ENCODE measurements around the gene ZNF563. TPM values are rescaled to one million over a fixed set of nuclear protein-coding genes. Genes with fewer than 3 reads are reported as not detected.
"Not testable (repeated sequence)": the region's sequence is repeated elsewhere in the genome, so short reads cannot be mapped to it uniquely, and the experiment has no call there.

ZNF563 gene
- total RNA-seq, 1 experiment from 2014 or later: 4.5 TPM

DNA sequence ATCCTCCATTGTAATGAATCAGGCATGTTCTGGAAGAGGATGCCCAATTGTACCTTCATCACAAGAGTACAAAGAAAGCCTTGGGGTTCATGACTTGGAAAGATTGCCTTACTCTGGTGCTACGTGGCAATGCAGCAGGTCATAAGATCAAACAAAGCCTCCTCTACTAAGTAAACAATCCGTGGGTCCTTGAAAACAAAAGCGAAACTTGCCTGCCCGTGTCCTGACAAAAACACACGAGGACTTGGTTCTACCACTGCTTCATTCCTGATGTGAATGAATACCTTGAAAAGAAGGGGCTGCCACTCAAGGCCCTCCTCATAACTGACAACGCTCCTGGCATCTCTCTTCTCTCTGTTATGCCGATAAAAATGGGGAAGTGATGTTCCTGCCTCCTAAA is 18.9 kb downstream of the ZNF563 start (continued):
- no peak for TF ChIP-seq RELA (CRISPR knock-in tag; IDR thresholded peaks at IDR 0.05; ENCODE audit: borderline replicate concordance)
- TF ChIP-seq, protein P1, sequence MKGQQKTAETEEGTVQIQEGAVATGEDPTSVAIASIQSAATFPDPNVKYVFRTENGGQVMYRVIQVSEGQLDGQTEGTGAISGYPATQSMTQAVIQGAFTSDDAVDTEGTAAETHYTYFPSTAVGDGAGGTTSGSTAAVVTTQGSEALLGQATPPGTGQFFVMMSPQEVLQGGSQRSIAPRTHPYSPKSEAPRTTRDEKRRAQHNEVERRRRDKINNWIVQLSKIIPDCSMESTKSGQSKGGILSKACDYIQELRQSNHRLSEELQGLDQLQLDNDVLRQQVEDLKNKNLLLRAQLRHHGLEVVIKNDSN (CRISPR knock-in tag; IDR thresholded peaks at IDR 0.05): no peak
- TF ChIP-seq, protein P2, sequence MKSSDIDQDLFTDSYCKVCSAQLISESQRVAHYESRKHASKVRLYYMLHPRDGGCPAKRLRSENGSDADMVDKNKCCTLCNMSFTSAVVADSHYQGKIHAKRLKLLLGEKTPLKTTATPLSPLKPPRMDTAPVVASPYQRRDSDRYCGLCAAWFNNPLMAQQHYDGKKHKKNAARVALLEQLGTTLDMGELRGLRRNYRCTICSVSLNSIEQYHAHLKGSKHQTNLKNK (CRISPR knock-in tag; IDR thresholded peaks at IDR 0.05): no peak
- TF ChIP-seq, protein P3, sequence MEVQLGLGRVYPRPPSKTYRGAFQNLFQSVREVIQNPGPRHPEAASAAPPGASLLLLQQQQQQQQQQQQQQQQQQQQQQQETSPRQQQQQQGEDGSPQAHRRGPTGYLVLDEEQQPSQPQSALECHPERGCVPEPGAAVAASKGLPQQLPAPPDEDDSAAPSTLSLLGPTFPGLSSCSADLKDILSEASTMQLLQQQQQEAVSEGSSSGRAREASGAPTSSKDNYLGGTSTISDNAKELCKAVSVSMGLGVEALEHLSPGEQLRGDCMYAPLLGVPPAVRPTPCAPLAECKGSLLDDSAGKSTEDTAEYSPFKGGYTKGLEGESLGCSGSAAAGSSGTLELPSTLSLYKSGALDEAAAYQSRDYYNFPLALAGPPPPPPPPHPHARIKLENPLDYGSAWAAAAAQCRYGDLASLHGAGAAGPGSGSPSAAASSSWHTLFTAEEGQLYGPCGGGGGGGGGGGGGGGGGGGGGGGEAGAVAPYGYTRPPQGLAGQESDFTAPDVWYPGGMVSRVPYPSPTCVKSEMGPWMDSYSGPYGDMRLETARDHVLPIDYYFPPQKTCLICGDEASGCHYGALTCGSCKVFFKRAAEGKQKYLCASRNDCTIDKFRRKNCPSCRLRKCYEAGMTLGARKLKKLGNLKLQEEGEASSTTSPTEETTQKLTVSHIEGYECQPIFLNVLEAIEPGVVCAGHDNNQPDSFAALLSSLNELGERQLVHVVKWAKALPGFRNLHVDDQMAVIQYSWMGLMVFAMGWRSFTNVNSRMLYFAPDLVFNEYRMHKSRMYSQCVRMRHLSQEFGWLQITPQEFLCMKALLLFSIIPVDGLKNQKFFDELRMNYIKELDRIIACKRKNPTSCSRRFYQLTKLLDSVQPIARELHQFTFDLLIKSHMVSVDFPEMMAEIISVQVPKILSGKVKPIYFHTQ (CRISPR knock-in tag; IDR thresholded peaks at IDR 0.05): no peak
- TF ChIP-seq, protein P4, sequence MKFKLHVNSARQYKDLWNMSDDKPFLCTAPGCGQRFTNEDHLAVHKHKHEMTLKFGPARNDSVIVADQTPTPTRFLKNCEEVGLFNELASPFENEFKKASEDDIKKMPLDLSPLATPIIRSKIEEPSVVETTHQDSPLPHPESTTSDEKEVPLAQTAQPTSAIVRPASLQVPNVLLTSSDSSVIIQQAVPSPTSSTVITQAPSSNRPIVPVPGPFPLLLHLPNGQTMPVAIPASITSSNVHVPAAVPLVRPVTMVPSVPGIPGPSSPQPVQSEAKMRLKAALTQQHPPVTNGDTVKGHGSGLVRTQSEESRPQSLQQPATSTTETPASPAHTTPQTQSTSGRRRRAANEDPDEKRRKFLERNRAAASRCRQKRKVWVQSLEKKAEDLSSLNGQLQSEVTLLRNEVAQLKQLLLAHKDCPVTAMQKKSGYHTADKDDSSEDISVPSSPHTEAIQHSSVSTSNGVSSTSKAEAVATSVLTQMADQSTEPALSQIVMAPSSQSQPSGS (CRISPR knock-in tag; IDR thresholded peaks at IDR 0.05; ENCODE audit: borderline replicate concordance, low read depth): no peak

DNA sequence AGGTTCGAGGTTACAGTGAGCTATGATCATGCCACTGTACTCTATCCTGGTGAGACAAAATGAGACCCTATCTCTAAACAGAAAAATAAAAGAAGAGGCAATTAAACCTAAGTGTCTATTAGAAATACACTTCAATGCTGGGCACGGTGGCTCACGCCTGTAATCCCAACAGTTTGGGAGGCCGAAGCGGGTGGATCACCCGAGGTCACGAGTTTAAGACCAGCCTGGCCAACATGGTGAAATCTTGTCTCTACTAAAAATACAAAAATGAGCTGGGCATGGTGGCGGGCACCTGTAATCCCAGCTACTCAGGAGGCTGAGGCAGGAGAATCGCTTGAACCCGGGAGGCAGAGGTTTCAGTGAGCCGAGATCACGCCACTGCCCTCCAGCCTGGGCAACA is 24.5 kb downstream of the ZNF563 start:
- H3K4me3 Mint-ChIP-seq; H3K4me1 Mint-ChIP-seq; CTCF ChIA-PET; H3K27ac Mint-ChIP-seq; DNase-seq (ENCODE audit: low spot score); POLR2A ChIA-PET; H3K27me3 Mint-ChIP-seq (ENCODE audit: low read depth); ATAC-seq: not testable (repeated sequence)
- H3K9me3 Mint-ChIP-seq: peaks cover 17% of the 10 kb centered on the region
- H3K36me3 Mint-ChIP-seq: peaks cover 12% of the 10 kb centered on the region

DNA sequence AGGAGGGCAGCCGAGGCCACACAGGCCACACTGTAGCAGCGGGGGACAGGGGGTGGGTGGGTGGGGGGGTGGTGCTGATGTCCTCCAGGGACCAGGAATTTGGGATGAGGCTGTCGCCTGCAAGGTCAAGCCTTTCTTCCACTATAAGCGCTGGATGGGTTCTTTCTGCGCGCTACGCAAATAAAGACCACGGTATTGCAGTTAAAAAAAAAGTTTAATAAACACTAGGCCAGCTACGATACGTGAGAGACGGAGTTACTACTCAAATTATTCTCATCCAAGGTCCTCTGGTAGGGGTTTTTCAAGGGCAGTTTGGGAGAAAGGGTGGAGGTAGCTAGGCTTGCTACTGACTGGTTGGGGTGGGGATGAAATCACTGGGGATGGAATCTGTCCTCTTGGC is 38.2 kb downstream of the ZNF563 start:
- peak overlapping the region; percentile 97 for H3K4me3 Mint-ChIP-seq
- DNase-seq (ENCODE audit: low spot score): no peak
- peaks cover 24% of the 10 kb centered on the region for H3K4me1 Mint-ChIP-seq
- H3K27ac Mint-ChIP-seq: peak overlapping the region; percentile 97
- CTCF ChIA-PET: interaction anchor here (1.1 to 1.4 kb wide), 2 partner anchors 70 to 106 kb away, joined by 4 to 6 read pairs; partner anchors contain the start of genes ZNF442 and ZNF799
- POLR2A ChIA-PET: interaction anchor here (1.0 to 3.3 kb wide), 7 partner anchors 38 to 200 kb away, joined by 3 to 10 read pairs (median 4); partner anchors contain the start of genes ZNF442, ZNF443, ZNF563 and ZNF799
- no peaks in the 10 kb centered on the region for H3K9me3 Mint-ChIP-seq
- H3K27me3 Mint-ChIP-seq (ENCODE audit: low read depth): no peaks in the 10 kb centered on the region
- H3K36me3 Mint-ChIP-seq: peaks cover 5% of the 10 kb centered on the region; the same call in 1 of the 2 replicates
- no peak for ATAC-seq
- no peak for TF ChIP-seq SMAD3 (CRISPR knock-in tag; IDR thresholded peaks at IDR 0.05; ENCODE audit: borderline replicate concordance)
- TF ChIP-seq, protein P5, sequence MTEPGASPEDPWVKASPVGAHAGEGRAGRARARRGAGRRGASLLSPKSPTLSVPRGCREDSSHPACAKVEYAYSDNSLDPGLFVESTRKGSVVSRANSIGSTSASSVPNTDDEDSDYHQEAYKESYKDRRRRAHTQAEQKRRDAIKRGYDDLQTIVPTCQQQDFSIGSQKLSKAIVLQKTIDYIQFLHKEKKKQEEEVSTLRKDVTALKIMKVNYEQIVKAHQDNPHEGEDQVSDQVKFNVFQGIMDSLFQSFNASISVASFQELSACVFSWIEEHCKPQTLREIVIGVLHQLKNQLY (CRISPR knock-in tag; IDR thresholded peaks at IDR 0.05): no peak
- no peak for TF ChIP-seq FOXP1 (CRISPR knock-in tag; IDR thresholded peaks at IDR 0.05; ENCODE audit: borderline replicate concordance)
- no peak for TF ChIP-seq NR3C1 (CRISPR knock-in tag; conservative IDR thresholded peaks at IDR 0.05; ENCODE audit: low read depth)
- TF ChIP-seq, protein P6, sequence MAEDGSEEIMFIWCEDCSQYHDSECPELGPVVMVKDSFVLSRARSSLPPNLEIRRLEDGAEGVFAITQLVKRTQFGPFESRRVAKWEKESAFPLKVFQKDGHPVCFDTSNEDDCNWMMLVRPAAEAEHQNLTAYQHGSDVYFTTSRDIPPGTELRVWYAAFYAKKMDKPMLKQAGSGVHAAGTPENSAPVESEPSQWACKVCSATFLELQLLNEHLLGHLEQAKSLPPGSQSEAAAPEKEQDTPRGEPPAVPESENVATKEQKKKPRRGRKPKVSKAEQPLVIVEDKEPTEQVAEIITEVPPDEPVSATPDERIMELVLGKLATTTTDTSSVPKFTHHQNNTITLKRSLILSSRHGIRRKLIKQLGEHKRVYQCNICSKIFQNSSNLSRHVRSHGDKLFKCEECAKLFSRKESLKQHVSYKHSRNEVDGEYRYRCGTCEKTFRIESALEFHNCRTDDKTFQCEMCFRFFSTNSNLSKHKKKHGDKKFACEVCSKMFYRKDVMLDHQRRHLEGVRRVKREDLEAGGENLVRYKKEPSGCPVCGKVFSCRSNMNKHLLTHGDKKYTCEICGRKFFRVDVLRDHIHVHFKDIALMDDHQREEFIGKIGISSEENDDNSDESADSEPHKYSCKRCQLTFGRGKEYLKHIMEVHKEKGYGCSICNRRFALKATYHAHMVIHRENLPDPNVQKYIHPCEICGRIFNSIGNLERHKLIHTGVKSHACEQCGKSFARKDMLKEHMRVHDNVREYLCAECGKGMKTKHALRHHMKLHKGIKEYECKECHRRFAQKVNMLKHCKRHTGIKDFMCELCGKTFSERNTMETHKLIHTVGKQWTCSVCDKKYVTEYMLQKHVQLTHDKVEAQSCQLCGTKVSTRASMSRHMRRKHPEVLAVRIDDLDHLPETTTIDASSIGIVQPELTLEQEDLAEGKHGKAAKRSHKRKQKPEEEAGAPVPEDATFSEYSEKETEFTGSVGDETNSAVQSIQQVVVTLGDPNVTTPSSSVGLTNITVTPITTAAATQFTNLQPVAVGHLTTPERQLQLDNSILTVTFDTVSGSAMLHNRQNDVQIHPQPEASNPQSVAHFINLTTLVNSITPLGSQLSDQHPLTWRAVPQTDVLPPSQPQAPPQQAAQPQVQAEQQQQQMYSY (CRISPR knock-in tag; IDR thresholded peaks at IDR 0.05): no peak
- no peak for TF ChIP-seq ZNF138 (CRISPR knock-in tag; conservative IDR thresholded peaks at IDR 0.05)
- TF ChIP-seq, protein P3 (CRISPR knock-in tag; IDR thresholded peaks at IDR 0.05): no peak
- TF ChIP-seq, protein P7, sequence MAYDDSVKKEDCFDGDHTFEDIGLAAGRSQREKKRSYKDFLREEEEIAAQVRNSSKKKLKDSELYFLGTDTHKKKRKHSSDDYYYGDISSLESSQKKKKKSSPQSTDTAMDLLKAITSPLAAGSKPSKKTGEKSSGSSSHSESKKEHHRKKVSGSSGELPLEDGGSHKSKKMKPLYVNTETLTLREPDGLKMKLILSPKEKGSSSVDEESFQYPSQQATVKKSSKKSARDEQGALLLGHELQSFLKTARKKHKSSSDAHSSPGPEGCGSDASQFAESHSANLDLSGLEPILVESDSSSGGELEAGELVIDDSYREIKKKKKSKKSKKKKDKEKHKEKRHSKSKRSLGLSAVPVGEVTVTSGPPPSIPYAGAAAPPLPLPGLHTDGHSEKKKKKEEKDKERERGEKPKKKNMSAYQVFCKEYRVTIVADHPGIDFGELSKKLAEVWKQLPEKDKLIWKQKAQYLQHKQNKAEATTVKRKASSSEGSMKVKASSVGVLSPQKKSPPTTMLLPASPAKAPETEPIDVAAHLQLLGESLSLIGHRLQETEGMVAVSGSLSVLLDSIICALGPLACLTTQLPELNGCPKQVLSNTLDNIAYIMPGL (CRISPR knock-in tag; IDR thresholded peaks at IDR 0.05): no peak
- TF ChIP-seq, protein P8, sequence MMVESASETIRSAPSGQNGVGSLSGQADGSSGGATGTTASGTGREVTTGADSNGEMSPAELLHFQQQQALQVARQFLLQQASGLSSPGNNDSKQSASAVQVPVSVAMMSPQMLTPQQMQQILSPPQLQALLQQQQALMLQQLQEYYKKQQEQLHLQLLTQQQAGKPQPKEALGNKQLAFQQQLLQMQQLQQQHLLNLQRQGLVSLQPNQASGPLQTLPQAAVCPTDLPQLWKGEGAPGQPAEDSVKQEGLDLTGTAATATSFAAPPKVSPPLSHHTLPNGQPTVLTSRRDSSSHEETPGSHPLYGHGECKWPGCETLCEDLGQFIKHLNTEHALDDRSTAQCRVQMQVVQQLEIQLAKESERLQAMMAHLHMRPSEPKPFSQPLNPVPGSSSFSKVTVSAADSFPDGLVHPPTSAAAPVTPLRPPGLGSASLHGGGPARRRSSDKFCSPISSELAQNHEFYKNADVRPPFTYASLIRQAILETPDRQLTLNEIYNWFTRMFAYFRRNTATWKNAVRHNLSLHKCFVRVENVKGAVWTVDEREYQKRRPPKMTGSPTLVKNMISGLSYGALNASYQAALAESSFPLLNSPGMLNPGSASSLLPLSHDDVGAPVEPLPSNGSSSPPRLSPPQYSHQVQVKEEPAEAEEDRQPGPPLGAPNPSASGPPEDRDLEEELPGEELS (CRISPR knock-in tag; IDR thresholded peaks at IDR 0.05): no peak
- no peak for TF ChIP-seq ETV6 (CRISPR knock-in tag; IDR thresholded peaks at IDR 0.05)
